ENCODE data around the gene HMOX1.
A peak's percentile ranks its signal among the peaks of the same experiment; 100 is the strongest.
"Not testable (repeated sequence)": the region's sequence is repeated elsewhere in the genome, so short reads cannot be mapped to it uniquely, and the experiment has no call there.

HMOX1 gene

DNA sequence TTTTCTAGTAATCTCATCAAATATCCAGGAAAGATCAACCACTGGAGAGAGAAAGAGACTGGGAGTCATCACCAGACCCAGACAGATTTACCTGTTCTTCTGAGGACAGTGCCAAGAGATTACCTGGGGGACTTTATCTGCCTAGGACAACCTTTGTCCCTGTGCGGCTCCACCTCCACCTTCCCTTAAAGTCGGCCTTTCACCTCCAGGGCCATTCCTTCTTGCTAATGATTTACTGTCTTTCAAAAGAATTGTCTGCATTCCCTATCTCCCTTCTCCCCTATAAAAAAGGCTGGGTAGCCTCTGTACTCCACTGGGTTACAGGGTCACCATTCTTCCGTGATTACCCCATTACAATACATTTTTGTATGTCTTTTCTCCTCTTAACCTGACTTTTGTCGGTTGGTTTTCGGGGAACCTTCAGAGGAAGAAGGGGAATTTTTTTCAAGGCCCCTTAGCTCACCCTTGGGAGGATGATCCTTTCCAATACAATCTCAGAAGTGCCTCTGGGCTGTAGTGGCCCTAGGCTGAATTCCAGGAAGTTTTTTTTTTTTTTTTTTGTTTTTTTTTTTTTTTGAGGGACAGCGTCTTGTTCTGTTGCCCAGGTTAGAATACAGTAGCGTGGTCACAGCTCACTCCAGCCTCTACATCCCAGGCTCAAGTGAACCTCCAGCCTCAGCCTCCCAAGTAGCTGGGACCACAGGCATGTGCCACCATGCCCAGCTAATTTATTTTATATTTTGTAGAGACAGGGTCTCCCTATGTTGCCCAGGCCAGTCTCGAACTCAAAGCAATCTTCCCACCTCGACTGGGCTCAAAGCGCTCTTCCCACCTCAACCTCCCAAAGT is 1.5 kb upstream of the HMOX1 start:
- no peak for DNase-seq (ENCODE audit: low read depth in 2 of 2)

DNA sequence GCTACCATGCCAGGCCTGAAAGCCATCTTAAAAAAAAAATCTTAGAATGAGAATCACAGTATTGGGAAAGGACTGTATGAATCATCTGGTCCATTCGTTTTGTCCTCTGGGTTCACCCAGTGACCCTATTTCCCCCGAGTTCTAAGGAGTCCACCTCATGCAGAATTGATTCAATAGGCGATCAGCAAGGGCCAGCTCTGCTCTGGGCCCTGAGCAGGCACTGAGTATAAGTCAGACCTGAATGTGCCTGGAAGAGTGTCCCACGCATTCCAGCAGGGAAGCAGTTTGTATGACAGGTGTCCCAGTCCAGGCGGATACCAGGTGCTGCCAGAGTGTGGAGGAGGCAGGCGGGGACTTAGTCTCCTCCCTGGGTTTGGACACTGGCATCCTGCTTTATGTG is 883 bp upstream of the HMOX1 start:
- no peak for DNase-seq (ENCODE audit: low read depth in 2 of 2)

DNA sequence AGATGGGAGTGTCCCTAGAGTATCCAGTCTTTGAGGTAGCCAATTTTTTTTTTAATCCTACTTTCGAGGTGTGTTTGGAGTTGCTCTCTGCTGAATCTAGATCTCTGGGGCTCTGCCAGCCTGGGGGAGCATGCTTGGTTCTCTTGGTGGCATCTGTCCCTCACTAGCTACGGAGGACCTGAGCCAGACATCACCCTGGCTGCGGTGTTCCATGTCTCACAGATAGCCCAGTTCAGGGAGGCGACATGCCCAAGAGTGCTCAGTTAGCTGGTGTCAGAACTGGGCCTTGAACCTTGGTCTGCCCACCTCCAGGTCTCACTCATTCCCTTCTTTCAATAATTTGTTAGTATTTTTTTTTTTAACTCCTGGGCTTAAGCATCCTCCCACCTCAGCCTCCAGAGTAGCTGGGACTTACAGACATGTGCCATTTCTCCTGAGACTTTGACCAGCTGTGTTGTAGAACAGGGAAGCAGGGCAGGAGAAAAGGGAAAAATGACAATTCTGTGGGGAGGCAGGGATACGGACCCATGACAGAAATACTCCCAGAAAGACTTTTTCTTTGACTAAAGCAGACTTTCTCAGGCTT is 621 bp downstream of the HMOX1 start:
- DNase-seq (ENCODE audit: low read depth in 2 of 2): no peak

DNA sequence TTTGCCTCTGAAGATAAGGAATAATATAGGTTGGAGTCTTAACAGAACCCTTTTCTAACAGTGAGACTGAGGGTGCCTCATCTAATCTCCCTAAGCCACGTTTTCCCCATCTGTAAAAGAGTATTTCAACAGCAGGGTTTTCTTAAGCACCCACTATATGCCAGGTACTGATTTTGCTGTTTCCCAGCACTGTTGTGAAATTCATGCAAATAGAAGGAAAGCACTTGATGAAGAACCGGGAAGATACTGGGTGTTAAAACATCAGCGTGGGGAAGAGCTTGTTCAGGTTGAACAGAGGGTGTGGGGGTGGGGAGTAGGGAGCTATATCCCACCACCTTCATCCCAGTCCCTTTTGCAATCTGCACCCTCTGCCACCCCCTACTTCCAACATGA is 2.8 kb downstream of the HMOX1 start:
- no peak for DNase-seq (ENCODE audit: low read depth in 2 of 2)

DNA sequence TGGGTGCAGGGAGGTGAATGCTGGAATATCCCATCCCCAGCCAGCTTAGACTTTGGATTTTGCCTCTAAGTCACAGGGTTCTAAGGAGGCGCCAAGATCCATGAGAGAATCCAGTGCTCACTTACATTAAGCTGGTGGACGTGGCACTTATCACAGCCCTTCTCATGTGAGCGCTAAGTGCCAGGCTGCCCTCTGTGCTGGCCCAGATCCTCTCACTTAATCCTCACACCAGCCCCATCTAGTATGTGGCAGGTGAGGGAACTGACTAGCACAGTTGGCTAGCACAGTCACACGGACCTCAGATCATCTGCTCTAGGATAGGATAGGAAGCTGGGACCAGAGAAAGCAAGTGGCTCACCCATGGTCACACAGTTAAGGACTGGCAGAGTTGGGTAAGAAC is 3.6 kb downstream of the HMOX1 start:
- no peak for DNase-seq (ENCODE audit: low read depth in 2 of 2)

DNA sequence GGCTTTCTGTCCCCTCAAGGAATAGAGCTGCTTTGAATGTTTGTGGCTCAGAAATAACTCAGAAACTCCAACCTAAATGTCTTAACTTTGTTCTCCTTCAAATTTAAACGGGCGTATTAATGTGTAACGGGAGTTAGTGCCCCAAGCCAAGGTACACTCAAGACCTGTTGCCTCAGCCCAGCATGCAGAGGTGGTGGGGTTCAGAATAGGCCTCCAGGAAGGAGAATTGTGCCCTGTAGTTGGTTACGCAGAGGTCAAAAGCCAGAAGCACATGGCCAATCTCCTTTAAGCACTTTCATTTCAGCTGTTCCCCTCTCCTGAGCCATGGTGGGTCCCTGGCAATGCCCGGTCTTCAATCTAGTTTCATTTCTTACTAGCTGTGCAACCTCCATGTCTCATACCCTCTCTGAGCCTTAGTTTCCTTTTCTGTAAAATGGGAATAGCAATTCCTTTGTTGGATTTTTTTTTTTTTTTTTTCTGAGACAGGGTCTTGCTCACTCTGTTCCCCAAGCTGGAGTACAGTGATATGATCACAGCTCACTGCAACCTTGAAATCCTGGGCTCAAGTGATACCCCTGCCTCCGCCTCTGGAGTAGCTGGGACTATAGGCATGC is 4.2 kb downstream of the HMOX1 start:
- DNase-seq (ENCODE audit: low read depth in 2 of 2): no peak

DNA sequence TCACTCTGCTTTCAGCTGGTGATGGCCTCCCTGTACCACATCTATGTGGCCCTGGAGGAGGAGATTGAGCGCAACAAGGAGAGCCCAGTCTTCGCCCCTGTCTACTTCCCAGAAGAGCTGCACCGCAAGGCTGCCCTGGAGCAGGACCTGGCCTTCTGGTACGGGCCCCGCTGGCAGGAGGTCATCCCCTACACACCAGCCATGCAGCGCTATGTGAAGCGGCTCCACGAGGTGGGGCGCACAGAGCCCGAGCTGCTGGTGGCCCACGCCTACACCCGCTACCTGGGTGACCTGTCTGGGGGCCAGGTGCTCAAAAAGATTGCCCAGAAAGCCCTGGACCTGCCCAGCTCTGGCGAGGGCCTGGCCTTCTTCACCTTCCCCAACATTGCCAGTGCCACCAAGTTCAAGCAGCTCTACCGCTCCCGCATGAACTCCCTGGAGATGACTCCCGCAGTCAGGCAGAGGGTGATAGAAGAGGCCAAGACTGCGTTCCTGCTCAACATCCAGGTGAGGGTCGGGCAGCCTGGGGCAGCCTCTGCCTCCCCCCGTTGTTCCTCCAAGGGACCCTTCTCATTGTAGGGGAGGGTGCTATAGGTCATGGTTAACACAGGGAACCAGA is 5.9 kb downstream of the HMOX1 start:
- DNase-seq (ENCODE audit: low read depth in 2 of 2): no peak

DNA sequence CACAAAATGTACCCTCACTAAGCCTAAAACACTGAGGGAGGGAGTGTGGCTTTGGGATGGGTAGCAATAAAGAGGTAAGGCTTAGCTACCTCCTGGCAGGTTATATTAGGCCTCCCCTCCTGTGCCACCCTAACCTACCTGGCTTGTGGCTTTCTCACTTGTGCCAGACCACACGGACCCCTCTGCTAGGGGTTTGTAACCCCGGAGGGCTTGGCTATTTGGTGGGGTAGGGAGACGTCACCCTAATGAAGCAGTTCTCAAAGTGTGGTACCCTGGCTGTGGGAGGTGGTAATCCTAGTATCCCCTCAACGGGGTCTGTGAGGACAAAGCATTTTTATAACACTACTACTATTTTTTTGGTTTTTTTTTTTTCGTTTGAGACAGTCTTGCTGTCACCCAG is 10.0 kb downstream of the HMOX1 start:
- DNase-seq (ENCODE audit: low read depth in 2 of 2): no peak

DNA sequence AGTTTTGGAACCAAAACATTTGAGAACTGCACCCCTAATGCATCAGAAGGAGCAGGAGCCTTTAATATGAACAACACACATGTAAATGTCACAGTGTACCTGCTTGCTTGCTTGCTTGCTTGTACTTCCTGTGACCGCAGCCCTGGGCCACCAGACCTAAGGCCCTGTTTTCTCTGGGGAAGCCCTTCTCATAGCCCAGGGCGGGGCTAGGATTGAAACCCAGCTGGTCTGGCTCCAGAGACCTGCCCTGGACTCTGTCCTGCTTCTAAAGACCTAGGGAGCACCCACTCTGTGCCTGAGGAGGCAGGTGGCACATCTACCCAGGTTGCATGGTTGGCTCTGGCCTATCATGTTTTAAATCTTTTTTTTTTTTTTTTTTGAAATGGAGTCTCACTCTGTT is 11.5 kb downstream of the HMOX1 start:
- DNase-seq (ENCODE audit: low read depth in 2 of 2): no peak

DNA sequence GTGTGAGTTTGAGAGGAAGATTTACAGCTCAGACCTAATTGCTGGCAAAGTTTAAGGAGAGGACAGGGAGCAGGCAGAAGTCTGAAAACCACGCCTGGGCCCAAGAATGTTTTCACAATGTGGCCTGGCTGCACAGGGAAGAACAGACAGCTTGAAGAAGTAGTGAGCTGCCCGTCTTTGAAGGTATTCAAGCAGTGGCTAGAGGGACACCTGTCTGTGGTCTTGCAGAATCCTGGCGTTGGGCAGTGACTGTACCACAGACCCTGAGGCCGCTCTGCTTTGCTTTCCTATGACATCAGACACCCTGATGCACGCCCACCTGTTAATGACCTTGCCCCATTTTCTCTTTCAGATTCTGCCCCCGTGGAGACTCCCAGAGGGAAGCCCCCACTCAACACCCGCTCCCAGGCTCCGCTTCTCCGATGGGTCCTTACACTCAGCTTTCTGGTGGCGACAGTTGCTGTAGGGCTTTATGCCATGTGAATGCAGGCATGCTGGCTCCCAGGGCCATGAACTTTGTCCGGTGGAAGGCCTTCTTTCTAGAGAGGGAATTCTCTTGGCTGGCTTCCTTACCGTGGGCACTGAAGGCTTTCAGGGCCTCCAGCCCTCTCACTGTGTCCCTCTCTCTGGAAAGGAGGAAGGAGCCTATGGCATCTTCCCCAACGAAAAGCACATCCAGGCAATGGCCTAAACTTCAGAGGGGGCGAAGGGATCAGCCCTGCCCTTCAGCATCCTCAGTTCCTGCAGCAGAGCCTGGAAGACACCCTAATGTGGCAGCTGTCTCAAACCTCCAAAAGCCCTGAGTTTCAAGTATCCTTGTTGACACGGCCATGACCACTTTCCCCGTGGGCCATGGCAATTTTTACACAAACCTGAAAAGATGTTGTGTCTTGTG is 12.5 kb downstream of the HMOX1 start:
- no peak for DNase-seq (ENCODE audit: low read depth in 2 of 2)

DNA sequence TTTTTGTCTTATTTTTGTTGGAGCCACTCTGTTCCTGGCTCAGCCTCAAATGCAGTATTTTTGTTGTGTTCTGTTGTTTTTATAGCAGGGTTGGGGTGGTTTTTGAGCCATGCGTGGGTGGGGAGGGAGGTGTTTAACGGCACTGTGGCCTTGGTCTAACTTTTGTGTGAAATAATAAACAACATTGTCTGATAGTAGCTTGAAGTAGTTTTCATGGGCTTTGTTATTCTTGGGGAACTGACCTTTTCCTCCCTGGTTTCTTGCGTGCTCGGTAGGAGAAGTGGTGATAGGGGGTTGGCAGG is 13.1 kb downstream of the HMOX1 start:
- no peak for DNase-seq (ENCODE audit: low read depth in 2 of 2)

DNA sequence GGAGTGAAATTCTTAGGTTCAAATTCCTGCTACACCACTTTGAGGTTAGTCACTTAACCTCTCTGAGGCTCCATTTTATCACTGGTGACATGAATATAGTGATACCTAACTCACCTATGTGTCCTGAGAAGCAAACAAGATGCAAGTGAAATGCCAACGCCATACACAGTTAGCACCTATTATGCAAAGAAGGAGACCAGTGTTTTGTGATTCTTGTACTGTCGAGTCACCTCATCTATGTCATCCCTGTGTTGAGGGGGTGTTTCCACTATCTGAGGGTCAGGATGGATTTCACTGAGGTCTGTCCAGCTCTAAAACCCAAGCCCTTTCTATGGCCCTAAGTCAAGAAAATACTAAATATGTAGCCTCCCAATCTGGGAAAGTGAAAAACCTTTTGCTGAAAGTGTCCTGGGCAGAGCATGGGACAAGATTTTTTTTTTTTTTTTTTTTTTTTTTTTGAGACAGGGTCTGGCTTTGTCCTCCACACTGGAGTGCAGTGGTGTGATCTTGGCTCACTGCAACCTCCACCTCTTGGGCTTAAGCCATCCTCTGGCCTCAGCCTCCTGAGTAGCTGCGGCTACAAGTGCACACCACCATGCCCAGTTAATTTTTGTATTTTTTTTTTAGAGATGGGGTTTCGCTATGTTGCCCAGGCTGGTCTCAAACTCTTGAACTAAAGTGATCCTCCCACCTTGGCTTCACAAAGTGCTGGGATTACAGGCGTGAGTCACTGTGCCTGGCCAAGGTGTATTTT is 14.1 kb downstream of the HMOX1 start:
- DNase-seq (ENCODE audit: low read depth in 2 of 2): no peak

DNA sequence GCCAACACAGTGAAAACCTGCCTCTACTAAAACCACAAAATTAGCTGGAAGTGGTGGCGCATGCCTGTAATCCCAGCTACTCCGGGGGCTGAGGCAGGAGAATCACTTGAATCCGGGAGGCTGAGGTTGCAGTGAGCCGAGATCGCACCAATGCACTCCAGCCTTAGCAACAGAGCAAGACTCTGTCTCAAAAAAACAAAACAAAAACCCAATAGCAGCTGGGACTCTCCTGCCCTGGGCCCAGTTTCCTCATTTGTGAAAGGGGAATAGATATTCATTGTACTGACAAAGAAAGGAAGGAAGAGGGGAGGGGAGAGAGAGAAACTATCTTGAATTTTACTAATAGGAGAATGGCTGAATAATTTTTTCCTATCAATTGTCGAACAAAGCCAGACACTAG is 15.7 kb downstream of the HMOX1 start:
- DNase-seq (ENCODE audit: low read depth in 2 of 2): not testable (repeated sequence)

DNA sequence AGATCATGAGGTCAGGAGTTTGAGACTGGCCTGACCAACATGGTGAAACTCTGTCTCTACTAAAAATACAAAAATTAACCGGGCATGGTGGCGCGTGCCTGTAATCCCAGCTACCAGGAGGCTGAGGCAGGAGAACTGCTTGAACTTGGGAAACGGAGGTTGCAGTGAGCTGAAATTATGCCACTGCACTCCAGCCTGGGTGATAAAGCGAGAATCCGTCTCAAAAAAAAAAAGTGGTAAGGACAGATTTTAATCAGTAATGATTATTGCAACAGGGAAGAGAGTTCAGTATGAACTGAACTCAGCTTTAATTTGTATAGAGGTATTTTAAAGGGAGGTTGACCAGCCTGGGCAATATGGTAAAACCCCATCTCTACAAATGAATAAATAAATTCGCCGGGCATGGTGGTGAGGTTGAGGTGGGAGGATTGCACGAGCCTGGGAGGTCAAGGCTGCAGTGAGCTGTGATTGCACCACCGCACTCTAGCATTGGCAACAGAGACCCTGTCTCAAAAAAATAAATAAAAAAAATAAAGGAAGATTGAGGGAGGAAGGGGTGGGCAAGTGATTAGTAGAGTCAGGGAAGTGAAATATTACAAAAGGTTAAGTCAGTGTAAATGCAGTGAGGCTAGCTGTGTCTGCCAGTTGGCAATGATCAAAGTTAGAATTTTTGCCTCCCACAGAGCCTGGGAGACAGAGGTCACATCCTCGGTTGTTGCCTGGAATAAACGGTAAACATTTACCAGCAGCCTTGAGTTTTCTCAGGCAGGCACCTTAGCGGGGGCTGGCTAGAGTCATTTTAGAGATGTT is 16.4 kb downstream of the HMOX1 start:
- no peak for DNase-seq (ENCODE audit: low read depth in 2 of 2)

DNA sequence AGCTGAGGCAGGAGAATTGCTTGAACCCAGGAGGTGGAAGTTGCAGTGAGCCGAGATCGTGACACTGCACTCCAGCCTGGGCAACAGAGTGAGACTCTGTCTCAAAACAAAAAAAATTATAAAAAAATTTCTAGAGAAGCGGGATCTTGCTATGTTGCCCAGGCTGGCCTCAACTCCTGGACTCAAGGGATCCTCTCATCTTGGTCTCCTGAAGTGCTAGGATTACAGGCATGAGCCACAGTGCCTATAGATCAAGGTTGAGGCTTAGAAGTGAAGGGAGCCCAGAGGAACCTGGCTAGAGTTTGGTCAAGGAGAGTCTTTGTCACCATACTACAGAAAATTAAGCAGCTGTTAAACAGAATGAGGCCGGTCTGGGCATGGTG is 17.7 kb downstream of the HMOX1 start:
- no peak for DNase-seq (ENCODE audit: low read depth in 2 of 2)

DNA sequence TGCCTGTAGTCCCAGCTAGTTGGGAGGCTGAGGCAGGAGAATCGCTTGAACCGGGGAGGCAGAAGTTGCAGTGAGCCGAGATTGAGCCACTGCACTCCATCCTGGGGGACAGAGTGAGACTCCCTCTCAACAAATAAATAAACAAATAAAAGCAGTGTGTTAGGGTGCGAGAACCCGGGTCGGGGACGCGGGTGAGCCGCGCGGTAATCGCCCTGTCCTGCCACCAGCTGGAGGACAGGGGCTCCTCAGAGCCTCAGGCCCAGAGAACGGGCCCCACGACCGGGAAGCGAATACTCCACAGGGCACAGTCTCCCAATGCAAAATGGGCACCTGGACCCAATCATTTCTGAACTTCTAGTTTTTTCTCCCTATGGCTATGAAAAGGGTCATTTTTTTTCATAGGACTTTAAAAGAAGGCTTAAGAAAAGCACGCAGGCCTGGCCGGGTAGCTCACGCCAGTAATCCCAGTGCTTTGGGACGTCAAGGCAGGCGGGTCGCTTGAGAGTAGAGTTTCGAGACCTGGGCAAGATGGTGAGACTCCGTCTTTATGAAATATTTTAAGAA is 18.3 kb downstream of the HMOX1 start:
- DNase-seq (ENCODE audit: low read depth in 2 of 2): no peak

DNA sequence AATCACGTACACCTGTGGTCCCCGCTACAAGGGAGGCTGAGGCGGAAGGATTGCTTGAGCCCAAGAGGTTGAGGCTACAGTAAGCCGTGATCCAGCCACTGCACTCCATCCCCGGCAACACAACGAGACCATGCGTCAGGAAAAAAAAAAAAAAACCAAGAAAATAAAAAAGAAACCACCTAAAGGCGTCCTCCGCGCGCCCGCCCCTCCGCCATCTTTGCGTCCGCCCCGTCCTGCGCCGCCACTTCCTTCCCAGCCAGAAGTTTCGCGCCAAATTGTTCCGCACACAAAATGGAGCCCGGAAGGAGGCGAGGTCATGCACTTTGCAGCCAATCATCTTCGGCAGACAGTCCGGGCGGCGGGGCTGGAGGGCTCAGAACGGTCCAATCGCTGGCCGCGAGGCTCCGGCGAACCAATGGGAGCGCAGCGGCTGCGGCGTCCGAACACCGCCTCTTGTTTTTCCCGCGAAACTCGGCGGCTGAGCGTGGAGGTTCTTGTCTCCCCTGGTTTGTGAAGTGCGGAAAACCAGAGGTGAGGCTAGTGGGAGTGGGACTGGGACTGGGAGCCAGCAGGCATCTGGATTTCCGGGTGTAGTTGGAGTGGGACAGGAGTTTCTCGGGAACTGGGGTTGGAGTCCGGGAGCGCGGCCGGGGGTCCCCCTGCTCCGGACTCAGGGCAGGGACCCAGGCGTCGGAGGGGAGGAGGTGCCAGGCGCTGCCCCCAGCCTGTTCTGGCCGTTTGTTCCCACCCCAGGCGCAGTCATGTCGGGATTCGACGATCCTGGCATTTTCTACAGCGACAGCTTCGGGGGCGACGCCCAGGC is 19.0 kb downstream of the HMOX1 start, which contains the start of gene MCM5:
Gene MCM5 (plus strand): TSS at position 463 of the 823 bp plus-strand sequence. CDS start 299 bp downstream, at position 762.
- peak; percentile 95 to 96 for DNase-seq (ENCODE audit: low read depth in 2 of 2)

DNA sequence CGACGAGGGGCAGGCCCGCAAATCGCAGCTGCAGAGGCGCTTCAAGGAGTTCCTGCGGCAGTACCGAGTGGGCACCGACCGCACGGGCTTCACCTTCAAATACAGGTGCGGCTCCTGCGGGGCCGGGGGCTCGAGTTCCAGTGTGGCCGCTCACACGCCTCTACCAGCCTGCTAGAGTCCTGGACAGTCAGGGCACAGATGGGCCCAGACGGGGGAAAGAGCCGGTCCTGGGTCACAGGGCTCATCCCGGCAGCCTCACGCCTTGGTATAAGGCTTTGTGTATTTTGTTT is 19.6 kb downstream of the HMOX1 start:
- DNase-seq (ENCODE audit: low read depth in 2 of 2): peak in 1 of 2 experiments; percentile 9

DNA sequence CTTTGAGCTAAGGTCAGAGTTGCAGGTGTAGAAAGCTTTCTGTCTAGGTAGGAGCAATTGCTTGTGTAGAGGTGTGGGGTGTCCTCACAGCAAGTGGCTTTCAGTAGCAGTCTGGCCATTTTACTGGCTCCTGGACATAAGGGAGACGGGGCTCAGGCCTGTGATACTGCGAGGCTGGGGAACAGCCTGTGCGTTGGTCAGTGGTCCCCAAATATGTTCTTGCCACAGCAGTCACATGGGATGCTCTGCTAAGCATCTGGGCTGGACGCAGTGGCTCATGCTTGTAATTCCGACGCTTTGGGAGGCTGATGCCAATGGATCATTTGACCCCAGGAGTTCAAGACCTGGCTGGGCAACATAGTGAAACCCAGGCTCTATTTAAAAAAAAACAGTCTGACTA is 21.0 kb downstream of the HMOX1 start:
- DNase-seq (ENCODE audit: low read depth in 2 of 2): no peak
